ENCODE results near the gene SPDYA. TPM values are rescaled to one million over a fixed set of nuclear protein-coding genes. Genes with fewer than 3 reads are reported as not detected.
A peak's percentile ranks its signal among the peaks of the same experiment; 100 is the strongest.

The SPDYA gene
- total and polyA plus RNA-seq, 2 of the 13 experiments (the other 11 are each of a cell fraction or from before 2014, with no cell fraction given) = 0.32 to 0.75 TPM

DNA sequence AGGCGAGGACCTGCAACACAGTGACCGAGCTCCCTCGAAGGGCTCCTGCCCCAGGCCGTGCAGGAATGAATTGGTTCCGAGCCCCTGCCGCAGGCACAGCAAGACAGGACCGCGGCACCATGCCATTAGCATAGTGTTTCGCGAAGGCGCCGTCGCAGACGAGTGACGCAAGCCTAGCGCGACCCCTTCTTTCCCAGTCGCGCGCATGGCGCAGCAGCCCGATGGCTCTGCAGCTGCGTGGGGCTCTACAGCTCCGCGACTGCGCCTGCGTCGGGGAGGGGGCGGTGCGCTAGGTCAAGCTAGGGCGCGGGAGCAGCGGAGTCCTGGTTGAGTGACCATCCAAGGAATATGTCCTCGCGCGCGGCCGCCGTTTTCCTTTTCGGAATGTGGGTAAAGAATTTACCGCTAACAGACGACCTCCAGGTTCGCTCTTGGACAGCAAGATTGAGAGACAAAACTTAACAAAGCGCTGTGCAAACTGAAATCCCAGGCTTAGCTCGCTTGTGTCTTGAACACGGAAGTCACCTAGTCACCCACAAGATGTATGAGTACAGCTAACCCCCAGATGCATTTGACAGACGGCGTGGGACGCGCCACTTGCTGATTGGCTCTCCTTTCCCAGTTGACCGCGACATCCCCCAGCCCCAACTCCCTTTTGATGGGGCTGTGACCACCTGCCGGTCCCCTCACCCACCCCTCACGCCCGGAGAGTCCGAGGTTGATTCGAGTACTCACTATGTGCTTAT, 59.7 kb downstream of the SPDYA start, which contains the start of gene TRMT61B (continued):
- TF ChIP-seq, protein P1, sequence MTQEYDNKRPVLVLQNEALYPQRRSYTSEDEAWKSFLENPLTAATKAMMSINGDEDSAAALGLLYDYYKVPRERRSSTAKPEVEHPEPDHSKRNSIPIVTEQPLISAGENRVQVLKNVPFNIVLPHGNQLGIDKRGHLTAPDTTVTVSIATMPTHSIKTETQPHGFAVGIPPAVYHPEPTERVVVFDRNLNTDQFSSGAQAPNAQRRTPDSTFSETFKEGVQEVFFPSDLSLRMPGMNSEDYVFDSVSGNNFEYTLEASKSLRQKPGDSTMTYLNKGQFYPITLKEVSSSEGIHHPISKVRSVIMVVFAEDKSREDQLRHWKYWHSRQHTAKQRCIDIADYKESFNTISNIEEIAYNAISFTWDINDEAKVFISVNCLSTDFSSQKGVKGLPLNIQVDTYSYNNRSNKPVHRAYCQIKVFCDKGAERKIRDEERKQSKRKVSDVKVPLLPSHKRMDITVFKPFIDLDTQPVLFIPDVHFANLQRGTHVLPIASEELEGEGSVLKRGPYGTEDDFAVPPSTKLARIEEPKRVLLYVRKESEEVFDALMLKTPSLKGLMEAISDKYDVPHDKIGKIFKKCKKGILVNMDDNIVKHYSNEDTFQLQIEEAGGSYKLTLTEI (CRISPR knock-in tag; conservative IDR thresholded peaks at IDR 0.05) = no peak; the same call in 1 of the 2 replicates
- TF ChIP-seq ZBTB7B (CRISPR knock-in tag; IDR thresholded peaks at IDR 0.05) (peak; percentile 87; the same call in 1 of the 2 replicates), ZNF260 (CRISPR knock-in tag; IDR thresholded peaks at IDR 0.05; ENCODE audit: borderline replicate concordance, low read depth) (no peak), ATF7-NPFF (CRISPR knock-in tag; IDR thresholded peaks at IDR 0.05; ENCODE audit: low read depth) (peak; percentile 93), PRPF4 (IDR thresholded peaks at IDR 0.05; ENCODE audit: low read depth, low read length, poor library complexity, severe bottlenecking) (no peak), ELF1 (CRISPR knock-in tag; IDR thresholded peaks at IDR 0.05) (peak; percentile 79), ETV5 (CRISPR knock-in tag; IDR thresholded peaks at IDR 0.05; ENCODE audit: borderline replicate concordance) (peak; percentile 78), ARID2 (CRISPR knock-in tag; IDR thresholded peaks at IDR 0.05; ENCODE audit: borderline replicate concordance) (no peak; the same call in 1 of the 2 replicates), MIER3 (CRISPR knock-in tag; IDR thresholded peaks at IDR 0.05; ENCODE audit: borderline replicate concordance) (peak; percentile 97), AHR (CRISPR knock-in tag; IDR thresholded peaks at IDR 0.05) (peak; percentile 88), ZNF205 (CRISPR knock-in tag; IDR thresholded peaks at IDR 0.05) (peak; percentile 92), NFKBIZ (CRISPR knock-in tag; IDR thresholded peaks at IDR 0.05) (peak; percentile 90; the same call in 1 of the 2 replicates), MBD4 (IDR thresholded peaks at IDR 0.05; ENCODE audit: borderline replicate concordance, low read length) (no peak), JDP2 (CRISPR knock-in tag; IDR thresholded peaks at IDR 0.05; ENCODE audit: borderline replicate concordance) (no peak), ZMYM2 (CRISPR knock-in tag; IDR thresholded peaks at IDR 0.05) (peak; percentile 81; the same call in 1 of the 2 replicates), TOE1 (CRISPR knock-in tag; IDR thresholded peaks at IDR 0.05) (peak; percentile 98), ZNF354B (CRISPR knock-in tag; IDR thresholded peaks at IDR 0.05) (no peak)
- TF ChIP-seq, protein P2, sequence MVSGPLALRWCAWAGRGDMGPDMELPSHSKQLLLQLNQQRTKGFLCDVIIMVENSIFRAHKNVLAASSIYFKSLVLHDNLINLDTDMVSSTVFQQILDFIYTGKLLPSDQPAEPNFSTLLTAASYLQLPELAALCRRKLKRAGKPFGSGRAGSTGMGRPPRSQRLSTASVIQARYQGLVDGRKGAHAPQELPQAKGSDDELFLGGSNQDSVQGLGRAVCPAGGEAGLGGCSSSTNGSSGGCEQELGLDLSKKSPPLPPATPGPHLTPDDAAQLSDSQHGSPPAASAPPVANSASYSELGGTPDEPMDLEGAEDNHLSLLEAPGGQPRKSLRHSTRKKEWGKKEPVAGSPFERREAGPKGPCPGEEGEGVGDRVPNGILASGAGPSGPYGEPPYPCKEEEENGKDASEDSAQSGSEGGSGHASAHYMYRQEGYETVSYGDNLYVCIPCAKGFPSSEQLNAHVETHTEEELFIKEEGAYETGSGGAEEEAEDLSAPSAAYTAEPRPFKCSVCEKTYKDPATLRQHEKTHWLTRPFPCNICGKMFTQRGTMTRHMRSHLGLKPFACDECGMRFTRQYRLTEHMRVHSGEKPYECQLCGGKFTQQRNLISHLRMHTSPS (CRISPR knock-in tag; IDR thresholded peaks at IDR 0.05; ENCODE audit: low read depth) = no peak
- TF ChIP-seq, protein P3, sequence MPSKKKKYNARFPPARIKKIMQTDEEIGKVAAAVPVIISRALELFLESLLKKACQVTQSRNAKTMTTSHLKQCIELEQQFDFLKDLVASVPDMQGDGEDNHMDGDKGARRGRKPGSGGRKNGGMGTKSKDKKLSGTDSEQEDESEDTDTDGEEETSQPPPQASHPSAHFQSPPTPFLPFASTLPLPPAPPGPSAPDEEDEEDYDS (CRISPR knock-in tag; IDR thresholded peaks at IDR 0.05) = peak; percentile 87
- TF ChIP-seq, protein P4, sequence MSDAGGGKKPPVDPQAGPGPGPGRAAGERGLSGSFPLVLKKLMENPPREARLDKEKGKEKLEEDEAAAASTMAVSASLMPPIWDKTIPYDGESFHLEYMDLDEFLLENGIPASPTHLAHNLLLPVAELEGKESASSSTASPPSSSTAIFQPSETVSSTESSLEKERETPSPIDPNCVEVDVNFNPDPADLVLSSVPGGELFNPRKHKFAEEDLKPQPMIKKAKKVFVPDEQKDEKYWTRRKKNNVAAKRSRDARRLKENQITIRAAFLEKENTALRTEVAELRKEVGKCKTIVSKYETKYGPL (CRISPR knock-in tag; IDR thresholded peaks at IDR 0.05) = no peak
- TF ChIP-seq, protein P5, sequence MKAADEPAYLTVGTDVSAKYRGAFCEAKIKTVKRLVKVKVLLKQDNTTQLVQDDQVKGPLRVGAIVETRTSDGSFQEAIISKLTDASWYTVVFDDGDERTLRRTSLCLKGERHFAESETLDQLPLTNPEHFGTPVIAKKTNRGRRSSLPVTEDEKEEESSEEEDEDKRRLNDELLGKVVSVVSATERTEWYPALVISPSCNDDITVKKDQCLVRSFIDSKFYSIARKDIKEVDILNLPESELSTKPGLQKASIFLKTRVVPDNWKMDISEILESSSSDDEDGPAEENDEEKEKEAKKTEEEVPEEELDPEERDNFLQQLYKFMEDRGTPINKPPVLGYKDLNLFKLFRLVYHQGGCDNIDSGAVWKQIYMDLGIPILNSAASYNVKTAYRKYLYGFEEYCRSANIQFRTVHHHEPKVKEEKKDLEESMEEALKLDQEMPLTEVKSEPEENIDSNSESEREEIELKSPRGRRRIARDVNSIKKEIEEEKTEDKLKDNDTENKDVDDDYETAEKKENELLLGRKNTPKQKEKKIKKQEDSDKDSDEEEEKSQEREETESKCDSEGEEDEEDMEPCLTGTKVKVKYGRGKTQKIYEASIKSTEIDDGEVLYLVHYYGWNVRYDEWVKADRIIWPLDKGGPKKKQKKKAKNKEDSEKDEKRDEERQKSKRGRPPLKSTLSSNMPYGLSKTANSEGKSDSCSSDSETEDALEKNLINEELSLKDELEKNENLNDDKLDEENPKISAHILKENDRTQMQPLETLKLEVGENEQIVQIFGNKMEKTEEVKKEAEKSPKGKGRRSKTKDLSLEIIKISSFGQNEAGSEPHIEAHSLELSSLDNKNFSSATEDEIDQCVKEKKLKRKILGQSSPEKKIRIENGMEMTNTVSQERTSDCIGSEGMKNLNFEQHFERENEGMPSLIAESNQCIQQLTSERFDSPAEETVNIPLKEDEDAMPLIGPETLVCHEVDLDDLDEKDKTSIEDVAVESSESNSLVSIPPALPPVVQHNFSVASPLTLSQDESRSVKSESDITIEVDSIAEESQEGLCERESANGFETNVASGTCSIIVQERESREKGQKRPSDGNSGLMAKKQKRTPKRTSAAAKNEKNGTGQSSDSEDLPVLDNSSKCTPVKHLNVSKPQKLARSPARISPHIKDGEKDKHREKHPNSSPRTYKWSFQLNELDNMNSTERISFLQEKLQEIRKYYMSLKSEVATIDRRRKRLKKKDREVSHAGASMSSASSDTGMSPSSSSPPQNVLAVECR (CRISPR knock-in tag; IDR thresholded peaks at IDR 0.05; ENCODE audit: borderline replicate concordance) = peak; percentile 100

Data from HepG2 (cell line).